Mesenchymal stem cell (in vitro differentiated cells and primary cell): ENCODE data around the gene EEFSEC.

Experiments
- DNase-seq: peaks from one replicate; pipeline ENCODE4 v3.0.0-alpha.2; 2013
- H2AFZ ChIP-seq: one replicate; pipeline ENCODE4 v1.6.1; 2013; ENCODE audit warnings: low read depth, mild to moderate bottlenecking, control low read depth, inconsistent platforms, low read length, moderate library complexity
- H2AK5ac ChIP-seq: 2 replicates; pipeline ENCODE4 v1.6.1; 2013; ENCODE audit warnings: low read length, moderate library complexity, mild to moderate bottlenecking, inconsistent platforms; ENCODE audit not compliant: severe bottlenecking
- H2BK120ac ChIP-seq: one replicate; pipeline ENCODE4 v1.6.1; 2013; ENCODE audit warnings: low read depth, mild to moderate bottlenecking, inconsistent platforms, low read length, moderate library complexity
- H2BK12ac ChIP-seq, 2 experiments: one replicate each; pipeline ENCODE4 v1.6.1; 2013; ENCODE audit warnings: inconsistent platforms in 2 of 2, low read length in 2 of 2, mild to moderate bottlenecking in 2 of 2, moderate library complexity in 2 of 2, control low read depth in 1 of 2
- H2BK15ac ChIP-seq: one replicate; pipeline ENCODE4 v1.6.1; 2013; ENCODE audit warnings: mild to moderate bottlenecking, low read depth, inconsistent platforms; ENCODE audit not compliant: poor library complexity, severe bottlenecking
- H2BK5ac ChIP-seq: 2 replicates; pipeline ENCODE4 v1.6.1; 2013; ENCODE audit warnings: low read depth, mild to moderate bottlenecking, low read length, control low read depth, inconsistent platforms; ENCODE audit not compliant: poor library complexity, severe bottlenecking
- H3K14ac ChIP-seq, 2 experiments: one replicate each; pipeline ENCODE4 v1.6.1; 2013; ENCODE audit warnings: inconsistent platforms in 2 of 2, low read length in 2 of 2, control low read depth in 1 of 2, mild to moderate bottlenecking in 1 of 2, moderate library complexity in 1 of 2
- H3K18ac ChIP-seq, 2 experiments: one replicate each; pipeline ENCODE4 v1.6.1; 2013; ENCODE audit warnings: inconsistent platforms in 2 of 2, low read length in 2 of 2, control low read depth in 1 of 2, low read depth in 1 of 2, mild to moderate bottlenecking in 1 of 2
- H3K23ac ChIP-seq, 2 experiments: one replicate each; pipeline ENCODE4 v1.6.1; 2013; ENCODE audit warnings: inconsistent platforms in 2 of 2, low read length in 2 of 2, mild to moderate bottlenecking in 2 of 2, moderate library complexity in 2 of 2, control low read depth in 1 of 2
- H3K27ac ChIP-seq: 2 replicates; pipeline ENCODE4 v1.5.1; 2013; ENCODE audit warnings: mild to moderate bottlenecking, moderate library complexity, low read length, control low read depth, inconsistent platforms; ENCODE audit not compliant: poor library complexity, severe bottlenecking
- H3K27me3 ChIP-seq, 2 experiments: 2 replicates each; pipeline versions ENCODE4 v1.6.1 to v1.7.0; 2013; ENCODE audit warnings: low read length in 2 of 2, mild to moderate bottlenecking in 2 of 2, moderate library complexity in 2 of 2, control low read depth in 1 of 2, inconsistent platforms in 1 of 2; ENCODE audit not compliant: control insufficient read depth in 1 of 2, insufficient read depth in 1 of 2
- H3K36me3 ChIP-seq, 2 experiments: 2 replicates each; pipeline versions ENCODE4 v1.6.1 to v1.7.0; 2013; ENCODE audit warnings: low read length in 2 of 2, control low read depth in 1 of 2, inconsistent platforms in 1 of 2, low read depth in 1 of 2, mild to moderate bottlenecking in 1 of 2; ENCODE audit not compliant: insufficient read depth in 2 of 2, control insufficient read depth in 1 of 2
- H3K4ac ChIP-seq, 2 experiments: one replicate each; pipeline ENCODE4 v1.6.1; 2013; ENCODE audit warnings: inconsistent platforms in 2 of 2, low read length in 2 of 2, mild to moderate bottlenecking in 2 of 2, moderate library complexity in 2 of 2, control low read depth in 1 of 2, low read depth in 1 of 2
- H3K4me1 ChIP-seq: 2 replicates; pipeline ENCODE4 v1.6.1; 2013; ENCODE audit warnings: low read depth, low read length, control low read depth; ENCODE audit not compliant: control insufficient read depth, insufficient read depth
- H3K4me2 ChIP-seq: 2 replicates; pipeline ENCODE4 v1.6.1; 2013; ENCODE audit warnings: low read length, mild to moderate bottlenecking, inconsistent platforms; ENCODE audit not compliant: poor library complexity, severe bottlenecking
- H3K4me3 ChIP-seq, 2 experiments: 2 replicates each; pipeline versions ENCODE4 v1.5.1 to v1.7.0; 2013; ENCODE audit warnings: low read length in 2 of 2, mild to moderate bottlenecking in 2 of 2, control low read depth in 1 of 2, low read depth in 1 of 2; ENCODE audit not compliant: insufficient read depth in 1 of 2
- H3K79me1 ChIP-seq: replicated peaks from 2 replicates; pipeline ENCODE4 v1.6.1; 2013; ENCODE audit warnings: mild to moderate bottlenecking, control low read depth, low read length, inconsistent platforms; ENCODE audit not compliant: poor library complexity, severe bottlenecking
- H3K9ac ChIP-seq: 2 replicates; pipeline ENCODE4 v1.7.0; 2013; ENCODE audit warnings: mild to moderate bottlenecking, low read length, moderate library complexity
- H3K9me3 ChIP-seq: 2 replicates; pipeline ENCODE4 v1.7.0; 2013; ENCODE audit warnings: mild to moderate bottlenecking, low read length; ENCODE audit not compliant: control insufficient read depth
- H4K8ac ChIP-seq: one replicate; pipeline ENCODE4 v1.6.1; 2013; ENCODE audit warnings: inconsistent platforms, mild to moderate bottlenecking, low read length, moderate library complexity
- H4K91ac ChIP-seq: one replicate; pipeline ENCODE4 v1.6.1; 2013; ENCODE audit warnings: mild to moderate bottlenecking, low read length, inconsistent platforms
- WGBS: methylation state at CpG from one replicate; pipeline ENCODE4 v1.1.7; 2013; ENCODE audit warnings: mixed read lengths; 5-methylcytosine and 5-hydroxymethylcytosine counted together

Gene EEFSEC

GRCh38 chr3:128170866-128171516 lies 17.7 kb downstream of the EEFSEC start:
- H3K4me1 ChIP-seq = peaks cover 2% of the 10 kb centered on the region
- peaks cover 0 to 3% of the 10 kb centered on the region in 2 experiments for H3K36me3 ChIP-seq
- H2BK12ac ChIP-seq = no peak overlapping the region
- H4K91ac ChIP-seq = no peak overlapping the region
- H3K14ac ChIP-seq = no peak overlapping the region
- no peak overlapping the region for H2AFZ ChIP-seq
- H2BK5ac ChIP-seq = no peak overlapping the region
- no peak overlapping the region for H3K18ac ChIP-seq
- no peak overlapping the region for H3K23ac ChIP-seq
- no peak overlapping the region for H3K4me2 ChIP-seq
- H4K8ac ChIP-seq = no peak overlapping the region
- no peak overlapping the region for H3K27ac ChIP-seq
- no peak overlapping the region for H2AK5ac ChIP-seq
- no peak overlapping the region for H2BK15ac ChIP-seq
- H2BK120ac ChIP-seq = no peak overlapping the region
- no peak overlapping the region for H3K4me3 ChIP-seq
- DNase-seq = peak; percentile 89
- no peaks in the 10 kb centered on the region for H3K9me3 ChIP-seq
- H3K9ac ChIP-seq = peak overlapping the region; percentile 32
- 13% methylated on average over 5 of the region's 5 CpGs for WGBS
- peaks cover 22% of the 10 kb centered on the region for H3K79me1 ChIP-seq
- no peak overlapping the region for H3K4ac ChIP-seq
- no peaks in the 10 kb centered on the region for H3K27me3 ChIP-seq

GRCh38 chr3:128173200-128173599 lies 19.9 kb downstream of the EEFSEC start:
- H3K4ac ChIP-seq = no peak overlapping the region
- H3K27ac ChIP-seq = no peak overlapping the region
- H3K14ac ChIP-seq = no peak overlapping the region
- H3K79me1 ChIP-seq = peaks cover 16% of the 10 kb centered on the region
- H2BK15ac ChIP-seq = no peak overlapping the region
- peaks cover 2% of the 10 kb centered on the region for H3K4me1 ChIP-seq
- no peak overlapping the region for H4K8ac ChIP-seq
- H3K4me3 ChIP-seq = no peak overlapping the region
- H3K4me2 ChIP-seq = no peak overlapping the region
- H3K36me3 ChIP-seq = peaks cover 0 to 3% of the 10 kb centered on the region in 2 experiments
- DNase-seq = no peak
- H2BK120ac ChIP-seq = no peak overlapping the region
- no peaks in the 10 kb centered on the region for H3K9me3 ChIP-seq
- H4K91ac ChIP-seq = no peak overlapping the region
- H2AK5ac ChIP-seq = no peak overlapping the region
- H2AFZ ChIP-seq = no peak overlapping the region
- H3K23ac ChIP-seq = no peak overlapping the region
- H3K27me3 ChIP-seq = no peaks in the 10 kb centered on the region
- WGBS = 94% methylated on average over 8 of the region's 8 CpGs
- no peak overlapping the region for H2BK5ac ChIP-seq
- H3K9ac ChIP-seq = no peak overlapping the region
- no peak overlapping the region for H2BK12ac ChIP-seq
- no peak overlapping the region for H3K18ac ChIP-seq

DNA sequence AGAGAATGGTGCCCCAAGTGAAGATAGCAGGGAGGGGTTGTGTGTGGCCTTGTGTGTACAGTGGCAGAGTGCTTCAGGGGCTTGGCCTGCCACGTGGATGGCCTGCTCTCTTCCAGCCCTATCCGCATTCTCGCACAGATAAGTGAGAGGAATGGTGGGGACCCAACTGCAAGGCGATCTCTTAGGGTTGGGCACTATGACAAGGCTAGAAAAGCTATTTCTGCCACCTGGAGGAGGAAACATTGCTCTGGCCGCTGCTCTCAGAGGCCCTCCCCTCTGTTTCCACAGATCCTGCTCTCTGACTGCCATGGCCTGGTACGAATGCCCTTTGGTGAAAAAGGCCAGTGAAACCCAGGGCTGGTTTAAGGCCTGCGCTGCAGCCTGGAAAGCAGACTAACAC lies 20.6 kb downstream of the EEFSEC start:
- Histone ChIP-seq H2BK15ac (no peak overlapping the region), H3K9ac (no peak overlapping the region), H3K9me3 (no peaks in the 10 kb centered on the region), H3K36me3 (peaks cover 0 to 3% of the 10 kb centered on the region in 2 experiments), H3K27ac (no peak overlapping the region), H3K4me2 (peak overlapping the region; percentile 33), H3K14ac (peak overlapping the region in 1 of 2 experiments; percentile 79), H2BK5ac (no peak overlapping the region), H3K4me3 (no peak overlapping the region), H4K91ac (peak overlapping the region; percentile 18), H2AFZ (no peak overlapping the region), H3K27me3 (no peaks in the 10 kb centered on the region), H2BK12ac (peak overlapping the region in 1 of 2 experiments; percentile 75), H2AK5ac (no peak overlapping the region), H3K23ac (no peak overlapping the region), H2BK120ac (no peak overlapping the region), H3K18ac (no peak overlapping the region), H3K4me1 (peaks cover 2% of the 10 kb centered on the region), H4K8ac (no peak overlapping the region), H3K79me1 (peaks cover 12% of the 10 kb centered on the region), H3K4ac (no peak overlapping the region)
- WGBS = 77% methylated on average over 7 of the region's 7 CpGs
- no peak for DNase-seq

DNA sequence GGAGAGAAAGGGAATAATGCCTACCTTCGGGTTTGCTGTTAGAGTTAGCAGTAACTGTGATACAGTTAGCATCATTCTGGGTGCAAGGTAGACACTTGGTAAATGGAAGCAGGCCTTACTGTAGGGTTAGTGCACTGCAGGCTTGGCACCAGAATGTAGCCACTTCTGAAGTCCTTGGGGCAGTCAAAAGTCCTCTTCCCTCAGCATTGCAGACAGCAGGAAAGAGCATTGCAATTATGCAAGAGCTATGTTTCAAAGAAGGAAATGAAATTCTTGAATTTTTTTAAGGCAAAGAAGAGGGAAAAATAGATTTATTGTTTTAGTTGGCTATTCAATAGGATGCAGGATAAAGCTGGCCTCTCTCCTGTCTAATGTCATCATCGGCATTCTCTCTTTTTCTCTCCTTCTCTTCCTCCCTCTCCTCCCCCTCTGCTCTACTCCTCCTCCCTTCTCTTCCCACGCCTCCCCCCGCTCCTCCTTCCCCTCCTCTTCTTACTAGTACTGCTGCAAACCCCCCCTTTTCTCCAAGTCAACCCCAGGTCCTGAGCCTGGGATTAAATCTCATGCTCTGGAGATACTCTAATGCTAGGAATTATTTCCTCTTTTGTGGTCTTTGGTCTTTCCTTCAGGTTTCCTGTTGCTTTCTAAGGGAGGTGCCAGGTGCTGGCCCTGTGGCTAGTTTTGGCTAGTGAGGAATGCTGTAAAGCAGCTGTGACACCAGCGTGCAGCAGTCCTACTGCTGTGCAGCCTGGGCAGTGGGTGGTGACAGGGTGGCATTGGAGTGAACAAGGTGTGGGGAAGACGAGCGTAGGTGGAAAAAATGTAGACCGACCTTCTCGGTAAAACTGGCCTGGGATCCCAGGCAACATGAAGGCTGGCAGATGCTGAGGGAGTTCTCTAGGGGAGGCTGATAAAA lies 21.7 kb downstream of the EEFSEC start:
- Histone ChIP-seq H2BK15ac (peak overlapping the region; percentile 63), H3K9me3 (no peaks in the 10 kb centered on the region), H3K23ac (no peak overlapping the region), H2BK5ac (no peak overlapping the region), H3K14ac (no peak overlapping the region), H3K4me1 (peaks cover 2% of the 10 kb centered on the region), H3K4me3 (no peak overlapping the region), H2AFZ (no peak overlapping the region), H3K79me1 (peaks cover 10% of the 10 kb centered on the region), H4K8ac (peak overlapping the region; percentile 50), H3K4me2 (no peak overlapping the region), H3K27me3 (no peaks in the 10 kb centered on the region), H4K91ac (no peak overlapping the region), H3K36me3 (peaks cover 0 to 3% of the 10 kb centered on the region in 2 experiments), H2AK5ac (no peak overlapping the region), H2BK12ac (peak overlapping the region in 1 of 2 experiments; percentile 33), H3K4ac (no peak overlapping the region), H3K27ac (no peak overlapping the region), H3K9ac (no peak overlapping the region), H2BK120ac (no peak overlapping the region), H3K18ac (peak overlapping the region in 1 of 2 experiments; percentile 40)
- no peak for DNase-seq
- 87% methylated on average over 9 of the region's 9 CpGs for WGBS
